ENCODE measurements around the gene RIN2. TPM values are rescaled to one million over a fixed set of nuclear protein-coding genes. Genes with fewer than 3 reads are reported as not detected.

Gene RIN2
- total RNA-seq, 1 experiment from 2014 or later: 1.5 TPM

GRCh38 chr20:19748681-19749080, 9.4 kb upstream of the RIN2 start:
- CTCF ChIA-PET: no interaction called here
- intact Hi-C loops (cut with micrococcal nuclease): no loop called here

More at GRCh38 chr20:19748681-19749080, 9.4 kb upstream of the RIN2 start:
- ATAC-seq (no peak), DNase-seq (ENCODE audit: low read depth, low spot score) (no peak)
- RAD21 ChIA-PET (ENCODE audit: low non-redundant PET in 1 of 2, low total read pairs in 2 of 2, uncharacterized antibody in 2 of 2, unreplicated experiment in 2 of 2): no interaction called here
- H3K79me2 ChIP-seq (ENCODE audit: insufficient read depth, low read length): no peaks in the 10 kb centered on the region
- no peaks in the 10 kb centered on the region for H4K20me1 ChIP-seq (ENCODE audit: insufficient read depth)
- H3K9ac ChIP-seq (ENCODE audit: low read length): no peak overlapping the region
- H2AFZ ChIP-seq (ENCODE audit: low read depth, low read length, poor library complexity, severe bottlenecking): no peak overlapping the region
- no peak overlapping the region for H3K4me2 ChIP-seq (ENCODE audit: low read length)
- H3K4me3 ChIP-seq (replicated peaks in 1 of 2; ENCODE audit: low read depth in 1 of 2, low read length in 2 of 2): no peak overlapping the region
- no peaks in the 10 kb centered on the region for H3K36me3 ChIP-seq (ENCODE audit: control insufficient read depth in 1 of 2, insufficient read depth in 2 of 2, low read length in 2 of 2)
- POLR2A ChIA-PET: no interaction called here
- H3K9me3 ChIP-seq (ENCODE audit: control insufficient read depth in 1 of 2, insufficient read depth in 1 of 2, low read depth in 1 of 2, low read length in 2 of 2): no peaks in the 10 kb centered on the region
- no TSS peak for BruUV-seq (replicated peaks)
- no peaks in the 10 kb centered on the region for H3K9me2 ChIP-seq (ENCODE audit: insufficient read depth)
- no peak overlapping the region for H3K27ac ChIP-seq (ENCODE audit: low read depth, low read length)
- H3K4me1 ChIP-seq (ENCODE audit: control insufficient read depth in 1 of 2, insufficient read depth in 2 of 2, low read length in 2 of 2): no peaks in the 10 kb centered on the region
- H3K27me3 ChIP-seq (ENCODE audit: insufficient read depth, low read length): no peaks in the 10 kb centered on the region
- no peak for TF ChIP-seq SP1 (IDR thresholded peaks at IDR 0.05; ENCODE audit: low read depth)
- TF ChIP-seq CTCF (IDR thresholded peaks at IDR 0.05 in 2 of 3, conservative IDR thresholded peaks at IDR 0.05 in 1 of 3; ENCODE audit: borderline replicate concordance in 1 of 3, insufficient read depth in 1 of 3, low read depth in 2 of 3, low read length in 2 of 3): no peak
- no peak for TF ChIP-seq TCF7L2 (IDR thresholded peaks at IDR 0.05; ENCODE audit: borderline replicate concordance, extremely low read depth, insufficient read depth, insufficient read length)
- TF ChIP-seq EGR1 (IDR thresholded peaks at IDR 0.05; ENCODE audit: low read depth): no peak
- no peak for TF ChIP-seq EZH2phosphoT487 (IDR thresholded peaks at IDR 0.05; ENCODE audit: borderline replicate concordance)
- TF ChIP-seq ELF1 (IDR thresholded peaks at IDR 0.05; ENCODE audit: borderline replicate concordance, low read depth): no peak
- no peak for TF ChIP-seq FOSL1 (IDR thresholded peaks at IDR 0.05; ENCODE audit: low read depth)
- TF ChIP-seq REST (IDR thresholded peaks at IDR 0.05; ENCODE audit: low read depth): no peak
- TF ChIP-seq ZNF274 (IDR thresholded peaks at IDR 0.05; ENCODE audit: low read depth, low read length): no peak
- no peak for TF ChIP-seq CBX3 (IDR thresholded peaks at IDR 0.05; ENCODE audit: low read depth)

All from HCT116 (cell line).